Muscle layer of colon (tissue), 2 donors: Measurements from ENCODE around the gene ZNF865.

Experiments used
- H3K27ac ChIP-seq: one replicate; pipeline ENCODE4 v1.7.0; 2013; ENCODE audit warnings: low read depth, mild to moderate bottlenecking, low read length, moderate library complexity
- H3K27me3 ChIP-seq, 2 donors: one replicate each; pipeline ENCODE4 v1.7.0; 2013; ENCODE audit warnings: low read length in 2 of 2, mild to moderate bottlenecking in 2 of 2; ENCODE audit not compliant: insufficient read depth in 2 of 2, control insufficient read depth in 1 of 2
- H3K36me3 ChIP-seq: one replicate; pipeline ENCODE4 v1.7.0; 2013; ENCODE audit warnings: mild to moderate bottlenecking, low read length; ENCODE audit not compliant: insufficient read depth
- H3K4me1 ChIP-seq: one replicate; pipeline ENCODE4 v1.7.0; 2013; ENCODE audit warnings: mild to moderate bottlenecking, low read length; ENCODE audit not compliant: insufficient read depth
- H3K4me3 ChIP-seq, 2 donors: one replicate each; pipeline ENCODE4 v1.7.0; 2013; ENCODE audit warnings: low read length in 2 of 2, low read depth in 1 of 2, mild to moderate bottlenecking in 1 of 2, moderate library complexity in 1 of 2
- H3K9ac ChIP-seq: one replicate; pipeline ENCODE4 v1.7.0; 2013; ENCODE audit warnings: low read length
- H3K9me3 ChIP-seq: one replicate; pipeline ENCODE4 v1.7.0; 2013; ENCODE audit warnings: mild to moderate bottlenecking, low read length
- donor health status: abdominal sarcoma.
- donor health status: Adenocarcinoma of cecum.

The ZNF865 gene

DNA sequence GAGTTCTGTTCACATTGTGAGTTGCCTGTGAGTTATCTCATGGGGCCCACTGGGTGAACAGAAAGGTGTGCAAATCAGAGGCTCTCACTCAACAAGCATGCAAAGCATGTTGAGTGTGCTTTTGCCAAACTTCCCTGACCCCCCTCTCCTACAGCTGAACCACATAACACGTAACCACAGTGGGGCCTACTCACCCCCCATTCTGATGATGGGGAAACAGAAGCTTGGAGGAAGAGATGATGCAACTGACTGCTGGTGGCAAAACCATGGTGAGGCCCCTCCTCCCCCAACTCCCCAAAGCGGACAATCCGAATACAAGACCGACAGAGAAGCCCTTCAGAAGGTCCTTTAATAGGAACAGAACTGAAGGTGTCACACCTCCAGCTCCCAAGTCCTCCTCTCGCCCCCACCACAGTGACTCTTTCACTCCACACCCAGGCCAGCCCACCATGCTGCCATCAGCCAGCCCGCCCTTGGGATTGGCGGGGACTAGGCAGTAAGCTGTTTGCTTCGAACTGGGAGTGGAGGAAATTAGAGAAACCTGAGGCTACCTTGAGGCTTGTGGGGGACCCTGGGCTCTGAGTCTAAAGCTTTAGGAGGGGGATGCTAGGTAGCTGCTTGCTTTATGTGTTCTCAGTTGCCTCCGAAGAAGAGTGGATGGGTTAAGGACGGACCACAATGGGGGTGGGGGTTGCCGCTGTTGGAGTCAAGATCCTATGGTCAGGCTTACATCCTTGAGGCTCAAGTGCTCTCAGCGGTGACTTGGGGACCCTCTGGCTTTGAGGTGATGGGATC is 15.2 kb downstream of the ZNF865 start:
- H3K4me1 ChIP-seq, result peaks cover 7% of the 10 kb centered on the region
- H3K27ac ChIP-seq, result no peak overlapping the region
- H3K9me3 ChIP-seq, result no peaks in the 10 kb centered on the region
- H3K9ac ChIP-seq, result no peak overlapping the region
- no peak overlapping the region for H3K4me3 ChIP-seq
- no peaks in the 10 kb centered on the region for H3K27me3 ChIP-seq
- peaks cover 9% of the 10 kb centered on the region for H3K36me3 ChIP-seq

DNA sequence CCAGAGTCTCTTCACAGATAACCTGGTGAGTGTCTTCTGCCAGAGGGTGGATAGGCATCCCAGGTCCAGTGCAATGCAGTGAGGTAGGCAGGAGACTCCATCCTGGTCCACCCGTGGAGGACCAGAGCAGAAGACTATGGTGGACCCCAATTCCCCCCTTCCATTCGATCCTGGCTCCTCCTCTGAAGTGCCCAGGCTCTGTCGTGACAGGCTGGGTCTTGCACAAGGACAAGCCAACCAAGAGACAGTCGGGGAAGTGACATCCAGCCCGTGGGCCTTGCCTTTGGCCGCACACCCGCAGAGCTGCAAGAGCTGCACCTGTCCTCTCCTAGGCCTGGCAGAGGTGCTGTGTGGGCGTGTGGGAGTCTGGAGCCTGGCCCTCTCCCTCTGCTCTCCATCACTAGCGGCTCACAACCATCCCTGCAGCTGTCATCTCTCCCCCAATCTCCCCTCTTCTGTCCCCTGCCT is 15.8 kb downstream of the ZNF865 start:
- Histone ChIP-seq H3K9me3 (no peaks in the 10 kb centered on the region), H3K4me3 (no peak overlapping the region), H3K9ac (no peak overlapping the region), H3K27ac (no peak overlapping the region), H3K27me3 (no peaks in the 10 kb centered on the region), H3K36me3 (peaks cover 7% of the 10 kb centered on the region), H3K4me1 (peaks cover 7% of the 10 kb centered on the region)

DNA sequence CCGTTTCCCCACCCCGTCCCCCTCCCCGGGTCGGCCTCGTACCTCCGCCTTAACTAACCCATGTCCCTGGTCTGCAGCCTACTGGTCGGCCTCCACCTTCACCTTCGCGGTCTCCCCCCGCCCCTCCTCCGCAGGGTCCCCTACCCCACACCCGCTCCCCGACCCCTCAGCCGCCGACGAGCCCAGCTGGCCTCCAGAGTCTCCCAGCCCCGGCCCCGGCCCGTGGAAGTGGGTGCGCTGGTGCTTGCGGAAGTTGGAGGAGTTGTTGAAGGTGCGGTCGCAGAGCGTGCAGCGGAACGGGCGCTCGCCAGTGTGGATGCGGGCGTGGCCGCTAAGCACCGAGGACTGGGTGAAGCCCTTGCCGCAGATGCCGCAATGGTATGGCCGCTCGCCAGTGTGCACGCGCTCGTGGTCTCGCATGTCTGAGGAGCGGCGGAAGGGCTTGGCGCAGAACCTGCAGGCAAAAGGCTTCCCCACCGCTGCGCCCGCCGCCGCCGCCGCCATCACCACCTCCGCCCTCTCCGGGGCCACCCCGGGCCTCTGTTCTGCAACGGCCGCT is 16.3 kb downstream of the ZNF865 start:
- H3K27me3 ChIP-seq, result no peaks in the 10 kb centered on the region
- H3K9me3 ChIP-seq, result no peaks in the 10 kb centered on the region
- no peak overlapping the region for H3K4me3 ChIP-seq
- no peak overlapping the region for H3K9ac ChIP-seq
- peaks cover 2% of the 10 kb centered on the region for H3K36me3 ChIP-seq
- no peak overlapping the region for H3K27ac ChIP-seq
- H3K4me1 ChIP-seq, result peaks cover 7% of the 10 kb centered on the region

DNA sequence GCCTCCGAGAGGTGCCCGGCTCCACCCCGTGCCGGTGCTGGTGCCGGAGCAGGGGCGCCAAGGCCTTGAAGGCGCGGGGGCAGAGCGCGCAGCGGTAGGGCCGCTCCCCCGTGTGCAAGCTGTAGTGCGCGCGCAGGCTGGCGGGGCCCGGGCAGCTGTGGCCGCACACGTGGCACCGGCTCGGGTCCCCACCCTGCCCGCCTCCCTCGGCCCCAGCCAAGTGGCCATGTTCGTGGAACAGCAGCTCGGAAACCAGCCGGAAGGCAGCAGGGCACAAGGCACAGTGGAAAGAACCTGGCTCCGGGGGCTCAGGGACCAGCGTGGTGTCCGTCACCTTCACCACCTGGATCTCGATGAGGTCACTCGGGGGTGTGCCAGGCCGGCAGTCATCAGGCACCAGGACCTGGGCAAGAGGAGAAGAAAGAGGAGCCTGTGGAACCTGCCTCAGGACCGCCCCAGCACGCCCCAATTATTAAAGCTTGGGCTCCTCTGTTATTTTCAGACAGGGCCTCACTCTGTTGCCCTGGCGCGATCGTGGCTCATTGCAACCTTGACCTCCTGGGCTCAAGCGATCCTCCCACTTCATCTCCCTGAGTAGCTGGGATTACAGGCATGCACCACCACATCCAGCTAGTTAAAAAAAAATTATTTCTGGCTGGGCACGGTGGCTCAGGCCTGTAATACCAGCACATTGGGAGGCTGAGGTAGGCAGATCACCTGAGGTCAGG is 17.0 kb downstream of the ZNF865 start:
- no peaks in the 10 kb centered on the region for H3K9me3 ChIP-seq
- H3K9ac ChIP-seq, result no peak overlapping the region
- no peak overlapping the region for H3K4me3 ChIP-seq
- no peaks in the 10 kb centered on the region for H3K36me3 ChIP-seq
- peaks cover 7% of the 10 kb centered on the region for H3K4me1 ChIP-seq
- no peak overlapping the region for H3K27ac ChIP-seq
- no peaks in the 10 kb centered on the region for H3K27me3 ChIP-seq

DNA sequence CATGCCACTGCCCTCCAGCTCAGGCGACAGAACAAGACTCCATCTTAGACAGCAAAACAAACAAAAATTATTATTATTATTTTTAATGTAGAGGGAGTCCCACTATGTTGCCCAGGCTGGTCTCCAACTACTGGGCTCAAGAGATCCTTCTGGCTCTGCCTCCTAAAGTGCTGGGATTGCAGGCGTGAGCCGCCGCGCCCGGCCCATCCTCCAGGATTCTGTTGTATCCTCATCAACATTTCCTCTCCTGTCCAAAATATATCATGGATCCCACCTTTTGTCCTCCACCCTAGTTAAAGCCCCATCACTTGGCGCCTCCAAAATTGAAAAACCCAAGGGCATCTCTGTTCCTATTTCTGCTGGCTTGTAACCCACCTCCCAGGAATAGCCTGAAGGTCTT is 17.7 kb downstream of the ZNF865 start:
- Histone ChIP-seq H3K27ac (no peak overlapping the region), H3K9ac (no peak overlapping the region), H3K4me3 (no peak overlapping the region), H3K36me3 (no peaks in the 10 kb centered on the region), H3K27me3 (no peaks in the 10 kb centered on the region), H3K9me3 (no peaks in the 10 kb centered on the region), H3K4me1 (peaks cover 7% of the 10 kb centered on the region)

DNA sequence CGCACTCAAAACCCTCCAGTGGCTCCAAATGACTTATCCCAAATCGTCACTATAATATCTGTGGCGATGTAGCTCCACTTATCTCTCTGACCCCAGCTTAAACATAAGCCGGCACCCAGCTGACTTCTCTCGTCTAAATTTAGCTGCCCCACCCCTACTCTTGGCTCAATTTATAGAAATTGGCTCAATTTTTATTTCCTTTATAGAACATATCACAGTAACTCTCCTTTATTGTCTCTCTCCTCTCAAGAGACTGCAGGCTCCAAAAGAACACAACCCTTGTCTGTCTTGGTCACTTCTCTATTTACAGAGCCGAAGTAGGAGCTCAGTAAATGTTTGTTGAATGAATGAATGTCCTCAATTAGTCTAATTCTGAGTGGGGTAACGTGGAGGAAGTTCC is 18.1 kb downstream of the ZNF865 start:
- Histone ChIP-seq H3K36me3 (no peaks in the 10 kb centered on the region), H3K4me3 (peak overlapping the region in 1 of 2 donors; percentile 45), H3K27me3 (no peaks in the 10 kb centered on the region), H3K9me3 (no peaks in the 10 kb centered on the region), H3K9ac (no peak overlapping the region), H3K27ac (no peak overlapping the region), H3K4me1 (peaks cover 7% of the 10 kb centered on the region)

DNA sequence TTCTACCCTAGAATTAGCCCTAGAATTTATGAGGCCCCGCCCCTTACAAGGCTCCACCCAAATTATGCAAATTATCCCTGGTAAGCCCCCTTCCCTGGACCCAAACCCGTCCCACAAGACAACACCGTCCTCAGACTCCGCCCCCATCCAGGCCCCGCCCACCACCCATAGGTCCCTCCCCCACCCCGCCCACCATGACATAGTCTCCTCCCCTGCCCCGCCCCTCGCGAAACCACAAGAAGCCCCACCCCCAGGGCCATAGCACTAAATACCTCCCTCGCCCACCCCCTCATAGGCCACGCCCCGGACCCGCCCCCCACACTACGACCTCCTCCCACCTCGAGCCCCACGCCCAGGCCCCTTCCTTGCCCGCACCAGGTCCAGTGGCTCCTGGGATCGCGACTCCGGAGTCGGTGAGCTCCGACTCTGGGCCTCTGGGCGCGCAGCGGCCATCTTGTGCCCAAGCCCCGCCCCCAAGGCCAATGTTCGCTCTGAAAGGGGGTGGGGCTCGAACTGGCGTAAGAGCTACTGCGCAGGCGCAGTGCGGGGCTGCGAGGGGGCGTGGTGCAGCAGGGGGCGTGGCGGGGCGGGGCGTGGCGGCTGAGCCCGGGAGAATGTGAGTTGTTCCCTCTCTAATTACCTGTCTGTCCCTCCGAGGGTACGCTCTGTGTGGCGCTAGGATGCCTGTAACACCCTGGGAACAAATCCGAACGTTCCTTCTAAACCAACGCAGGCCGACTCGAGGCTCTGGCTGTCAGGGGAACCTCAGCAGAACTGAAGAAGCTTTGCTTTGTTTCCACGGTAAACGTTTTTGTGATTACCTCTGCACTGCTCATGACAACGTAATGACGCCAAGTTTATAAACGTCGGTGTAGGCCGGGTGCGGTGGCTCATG is 18.9 kb downstream of the ZNF865 start, which contains the start of gene ZNF784:
ZNF784 (minus strand) TSS at position 458 of the 895 bp plus-strand sequence; CDS start at position 453, 5 bp downstream.
- no peaks in the 10 kb centered on the region for H3K36me3 ChIP-seq
- peak within 1 kb of the TSS; percentile 55 for H3K27ac ChIP-seq
- peaks cover 7% of the 10 kb centered on the region for H3K4me1 ChIP-seq
- H3K9ac ChIP-seq, result no peak within 1 kb of the TSS
- H3K27me3 ChIP-seq, result no peaks in the 10 kb centered on the region
- no peaks in the 10 kb centered on the region for H3K9me3 ChIP-seq
- H3K4me3 ChIP-seq, result peak within 1 kb of the TSS; percentile 62 to 77

DNA sequence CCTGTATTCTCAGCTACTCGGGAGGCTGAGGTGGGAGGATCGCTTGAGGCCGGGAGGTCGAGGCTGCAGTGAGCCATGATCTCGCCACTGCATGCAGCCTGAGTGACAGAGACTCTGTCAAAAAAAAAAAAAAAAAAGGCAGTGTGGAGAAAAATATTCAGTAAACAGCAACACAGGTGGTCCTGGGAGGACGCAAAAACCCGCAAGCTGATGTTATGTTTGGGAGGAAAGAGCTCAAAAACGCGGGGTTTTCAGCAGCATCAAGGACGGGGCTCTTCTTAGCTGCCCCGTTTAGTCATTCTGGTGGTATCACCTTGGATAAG is 19.5 kb downstream of the ZNF865 start:
- peak overlapping the region; percentile 24 to 77 for H3K4me3 ChIP-seq
- H3K9me3 ChIP-seq, result no peaks in the 10 kb centered on the region
- no peaks in the 10 kb centered on the region for H3K36me3 ChIP-seq
- H3K9ac ChIP-seq, result no peak overlapping the region
- H3K27ac ChIP-seq, result no peak overlapping the region
- H3K4me1 ChIP-seq, result peaks cover 7% of the 10 kb centered on the region
- no peaks in the 10 kb centered on the region for H3K27me3 ChIP-seq

DNA sequence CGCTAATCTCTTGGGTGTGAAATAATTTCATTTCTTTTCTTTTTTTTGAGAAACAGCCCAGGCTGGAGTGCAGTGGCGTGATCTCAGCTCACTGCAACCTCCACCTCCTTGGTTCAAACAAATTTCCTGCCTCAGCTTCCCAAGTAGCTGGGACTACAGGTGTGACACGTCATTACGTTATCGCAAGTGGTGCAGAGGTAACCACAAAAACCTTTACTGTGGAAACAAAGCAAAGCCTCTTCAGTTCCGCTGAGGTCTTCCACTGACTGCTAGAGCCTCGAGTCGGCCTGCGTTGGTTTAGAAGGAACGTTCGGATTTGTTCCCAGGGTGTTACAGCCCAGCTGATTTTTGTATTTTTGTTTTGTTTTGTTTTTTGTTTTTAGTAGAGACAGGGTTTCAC is 20.9 kb downstream of the ZNF865 start:
- Histone ChIP-seq H3K9me3 (no peaks in the 10 kb centered on the region), H3K36me3 (no peaks in the 10 kb centered on the region), H3K27ac (no peak overlapping the region), H3K9ac (no peak overlapping the region), H3K27me3 (no peaks in the 10 kb centered on the region), H3K4me3 (no peak overlapping the region), H3K4me1 (peaks cover 7% of the 10 kb centered on the region)

DNA sequence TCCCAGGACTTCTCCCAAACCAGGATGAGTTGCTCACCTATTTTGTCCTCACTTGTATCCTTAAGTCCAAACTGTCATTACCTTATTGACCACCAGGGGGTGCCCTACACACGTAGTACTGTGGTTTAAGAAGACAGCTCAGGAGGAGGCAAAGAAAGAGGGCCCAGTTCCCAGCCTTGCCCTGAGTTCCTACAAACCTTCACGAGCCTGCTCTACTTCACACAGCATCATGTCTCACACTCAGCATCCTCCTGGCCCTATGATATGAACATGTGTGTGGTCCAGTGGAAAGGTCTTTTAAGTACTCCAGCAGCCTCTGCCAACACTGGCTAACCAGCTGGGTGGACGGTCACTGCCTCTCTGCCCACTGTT is 27.0 kb downstream of the ZNF865 start:
- H3K27me3 ChIP-seq, result no peaks in the 10 kb centered on the region
- no peak overlapping the region for H3K9ac ChIP-seq
- peaks cover 19% of the 10 kb centered on the region for H3K4me1 ChIP-seq
- no peak overlapping the region for H3K4me3 ChIP-seq
- H3K9me3 ChIP-seq, result no peaks in the 10 kb centered on the region
- H3K27ac ChIP-seq, result peak overlapping the region; percentile 19
- H3K36me3 ChIP-seq, result no peaks in the 10 kb centered on the region

DNA sequence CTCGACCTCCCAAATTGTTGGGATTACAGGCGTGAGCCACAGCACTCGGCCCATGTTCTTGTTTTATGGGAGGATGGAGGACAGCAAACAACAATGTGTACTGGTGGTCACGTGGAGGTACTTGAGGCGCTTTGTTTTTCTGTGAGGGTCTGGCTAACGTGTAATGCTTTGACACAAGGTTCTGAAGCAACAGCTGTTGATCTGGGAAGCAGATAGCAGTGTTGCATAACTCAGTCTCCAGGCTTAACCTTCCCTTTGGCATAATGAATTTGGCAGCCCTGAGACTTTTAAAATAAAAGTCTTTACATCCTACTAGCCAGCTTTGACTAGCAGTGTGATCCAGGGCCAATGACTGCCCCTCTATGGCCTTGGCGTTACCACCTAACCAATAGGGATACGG is 28.4 kb downstream of the ZNF865 start:
- peak overlapping the region; percentile 27 for H3K27ac ChIP-seq

More for the DNA sequence above, 28.4 kb downstream of the ZNF865 start:
- Histone ChIP-seq H3K27me3 (no peaks in the 10 kb centered on the region), H3K4me3 (no peak overlapping the region), H3K4me1 (peaks cover 28% of the 10 kb centered on the region), H3K36me3 (no peaks in the 10 kb centered on the region), H3K9ac (no peak overlapping the region), H3K9me3 (no peaks in the 10 kb centered on the region)
